Upper lobe of left lung (tissue), 6 donors: ENCODE measurements around the gene TBXA2R. TPM values are rescaled to one million over a fixed set of nuclear protein-coding genes. Genes with fewer than 3 reads are reported as not detected.
A peak's percentile ranks its signal among the peaks of the same experiment; 100 is the strongest.

ENCODE experiments used
- ATAC-seq, 2 donors: fragments of 200-7000 bp; cut with Tn5 transposase; one replicate each; pipeline ENCODE4 v1.9.1; 2022; ENCODE audit warnings: mild to moderate bottlenecking in 2 of 2, moderate library complexity in 2 of 2; ENCODE audit not compliant: low FRiP score in 2 of 2
- DNase-seq, 2 donors: peaks; one replicate each; pipeline ENCODE4 v3.0.0-alpha.2; 2019 to 2020
- H3K27ac ChIP-seq, 4 donors: fragments of 200-600 bp; sonication (generic); one replicate each; pipeline ENCODE4 v1.5.1; 2016 to 2019
- H3K27me3 ChIP-seq, 4 donors: fragments of 200-600 bp; sonication (generic); one replicate each; pipeline ENCODE4 v1.5.1; 2017 to 2019
- H3K36me3 ChIP-seq, 4 donors: fragments of 200-600 bp; sonication (generic); one replicate each; pipeline ENCODE4 v1.5.1; 2016 to 2019
- H3K4me1 ChIP-seq, 4 donors: fragments of 200-600 bp; sonication (generic); one replicate each; pipeline ENCODE4 v1.5.1; 2018 to 2019
- H3K4me3 ChIP-seq, 4 donors: fragments of 200-600 bp; sonication (generic); one replicate each; pipeline ENCODE4 v1.5.1; 2017 to 2019; ENCODE audit warnings: mild to moderate bottlenecking in 2 of 4, moderate library complexity in 1 of 4
- H3K9me3 ChIP-seq, 4 donors: fragments of 200-600 bp; sonication (generic); one replicate each; pipeline ENCODE4 v1.5.1; 2018 to 2019
- EP300 ChIP-seq, 4 donors: sonication (generic); formaldehyde crosslinking; IDR thresholded peaks; one replicate each; pipeline ENCODE4 v1.5.1; 2017; ENCODE audit warnings: antibody characterized with exemption in 4 of 4, control low read depth in 2 of 4
- POLR2A ChIP-seq, 4 donors: fragments of 450-650 bp; IDR thresholded peaks; one replicate each; pipeline ENCODE4 v1.5.1; 2016 to 2017; ENCODE audit warnings: antibody characterized with exemption in 4 of 4, mild to moderate bottlenecking in 2 of 4
- POLR2AphosphoS5 ChIP-seq, 2 donors: sonication (generic); formaldehyde crosslinking; IDR thresholded peaks; one replicate each; pipeline ENCODE4 v1.5.1; 2017; ENCODE audit warnings: antibody characterized with exemption in 2 of 2
- WGBS, 2 donors: methylation state at CpG; one replicate each; pipeline ENCODE4 v1.1.5; 2017 to 2018; 5-methylcytosine and 5-hydroxymethylcytosine counted together
- total RNA-seq, 6 donors: library from RNA; depleted of rRNA in 4 of 6; stranded (reverse); fragments of >200 nt in 4 of 6; gene quantifications; one replicate each; pipeline versions ENCODE4 v1.1.0 to v1.2.1, GENCODE V29; 2016 to 2021
- TF ChIP-seq, protein P1 (sequence below), 6 experiments: fragments of 450-650 bp in 4 of 6; fragments of 200-600 bp in 2 of 6; sonication (generic) in 2 of 6; IDR thresholded peaks; one replicate each; pipeline ENCODE4 v1.5.1; 2016 to 2019; ENCODE audit warnings: antibody characterized with exemption in 6 of 6
- donor health status: DM: no; HTN: no; CAD: no; lungs with moderate emphysema.
- donor health status: DM: no; HTN: yes; CAD: no; lungs with severe emphysema.

TBXA2R gene
- total RNA-seq, 6 donors from 2014 or later, result 0.49 to 7.0 (median 2.6) TPM

DNA sequence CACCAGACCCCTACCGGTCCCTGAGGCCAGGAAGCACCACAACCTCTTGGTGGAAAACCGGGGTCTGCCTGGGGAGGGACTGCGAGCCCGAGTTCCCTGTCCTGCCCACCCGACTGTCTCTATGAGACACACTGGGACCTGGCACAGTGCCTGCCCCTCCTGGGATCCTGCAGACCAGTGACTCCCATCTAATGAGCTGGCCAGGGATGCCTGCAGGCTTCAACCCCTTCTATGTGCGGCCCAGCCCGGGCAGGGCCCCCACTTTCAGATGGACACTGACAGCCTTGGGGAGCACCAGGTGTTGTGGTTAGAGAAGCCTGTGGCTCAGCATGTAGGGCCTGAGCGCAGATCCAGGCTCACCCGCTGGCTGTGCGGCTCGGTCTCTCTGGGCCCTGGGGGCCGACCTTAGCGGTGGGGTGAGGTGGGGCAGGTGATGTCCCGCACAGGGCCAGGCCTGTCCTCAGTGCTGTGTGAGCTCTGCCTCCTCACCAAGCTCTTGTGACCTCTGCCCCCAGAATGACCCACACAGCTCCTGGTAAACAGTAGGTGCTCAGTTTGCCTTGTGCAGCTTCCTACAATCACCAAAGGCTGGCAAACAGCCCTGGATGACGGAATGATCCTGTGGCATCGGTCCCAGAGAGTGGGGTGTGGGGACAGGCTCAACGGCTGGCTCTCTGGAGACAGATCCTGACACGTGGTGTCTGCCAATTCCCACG lies 37.8 kb upstream of the TBXA2R start:
- 83% methylated on average over 13 of the region's 19 CpGs; no CpG with 5 or more reads in 1 of the 2 donors for WGBS, 2 donors
- H3K4me3 ChIP-seq, result no peak overlapping the region
- no peak overlapping the region for H3K27ac ChIP-seq
- ATAC-seq (no peak), DNase-seq (peak in 1 of 2 donors; percentile 62)
- peaks cover 6 to 89% (median 62%) of the 10 kb centered on the region in 4 donors for H3K36me3 ChIP-seq
- TF ChIP-seq EP300 (IDR thresholded peaks at IDR 0.05), result no peak
- no peak for TF ChIP-seq POLR2A (IDR thresholded peaks at IDR 0.05)
- no peaks in the 10 kb centered on the region for H3K9me3 ChIP-seq
- H3K4me1 ChIP-seq, result no peaks in the 10 kb centered on the region
- H3K27me3 ChIP-seq, result no peaks in the 10 kb centered on the region

DNA sequence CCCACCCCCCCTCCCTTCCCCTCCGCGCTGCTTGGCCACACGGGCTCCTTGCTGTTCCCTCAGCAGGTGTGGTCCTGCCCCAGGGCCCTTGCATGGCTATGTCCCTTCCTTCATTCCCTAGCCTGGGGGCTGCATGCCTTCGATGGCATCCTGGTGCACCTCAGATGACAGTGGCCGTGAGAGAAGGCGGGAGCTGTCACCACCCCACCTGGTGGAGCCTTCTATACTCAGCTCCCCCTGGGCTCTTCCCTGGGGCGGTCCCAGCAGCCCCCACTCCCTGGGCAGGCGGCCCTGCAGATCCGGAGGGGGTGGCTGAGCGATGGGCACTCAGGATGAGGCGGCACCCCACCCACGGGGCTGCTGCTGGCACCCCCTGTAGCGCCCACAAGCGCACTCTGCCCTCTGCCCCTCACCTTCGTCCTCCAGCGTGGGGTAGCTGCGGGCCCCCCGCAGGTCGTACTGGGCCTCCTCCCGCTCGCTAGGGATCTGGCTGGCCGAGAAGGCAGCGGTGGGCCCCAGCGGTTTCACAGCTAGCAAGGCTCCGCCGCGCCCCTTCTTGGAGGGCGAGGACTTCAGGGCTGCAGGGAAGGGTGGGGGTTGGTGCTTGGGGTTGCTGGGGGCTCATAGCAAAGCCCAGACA lies 37.1 kb upstream of the TBXA2R start:
- Histone ChIP-seq H3K4me1 (no peaks in the 10 kb centered on the region), H3K27me3 (no peaks in the 10 kb centered on the region), H3K4me3 (no peak overlapping the region), H3K9me3 (no peaks in the 10 kb centered on the region), H3K27ac (no peak overlapping the region), H3K36me3 (peaks cover 7 to 96% (median 69%) of the 10 kb centered on the region in 4 donors)
- ATAC-seq, result no peak
- TF ChIP-seq POLR2AphosphoS5 (IDR thresholded peaks at IDR 0.05), result no peak
- no peak for TF ChIP-seq POLR2A (IDR thresholded peaks at IDR 0.05)
- TF ChIP-seq, protein P1, sequence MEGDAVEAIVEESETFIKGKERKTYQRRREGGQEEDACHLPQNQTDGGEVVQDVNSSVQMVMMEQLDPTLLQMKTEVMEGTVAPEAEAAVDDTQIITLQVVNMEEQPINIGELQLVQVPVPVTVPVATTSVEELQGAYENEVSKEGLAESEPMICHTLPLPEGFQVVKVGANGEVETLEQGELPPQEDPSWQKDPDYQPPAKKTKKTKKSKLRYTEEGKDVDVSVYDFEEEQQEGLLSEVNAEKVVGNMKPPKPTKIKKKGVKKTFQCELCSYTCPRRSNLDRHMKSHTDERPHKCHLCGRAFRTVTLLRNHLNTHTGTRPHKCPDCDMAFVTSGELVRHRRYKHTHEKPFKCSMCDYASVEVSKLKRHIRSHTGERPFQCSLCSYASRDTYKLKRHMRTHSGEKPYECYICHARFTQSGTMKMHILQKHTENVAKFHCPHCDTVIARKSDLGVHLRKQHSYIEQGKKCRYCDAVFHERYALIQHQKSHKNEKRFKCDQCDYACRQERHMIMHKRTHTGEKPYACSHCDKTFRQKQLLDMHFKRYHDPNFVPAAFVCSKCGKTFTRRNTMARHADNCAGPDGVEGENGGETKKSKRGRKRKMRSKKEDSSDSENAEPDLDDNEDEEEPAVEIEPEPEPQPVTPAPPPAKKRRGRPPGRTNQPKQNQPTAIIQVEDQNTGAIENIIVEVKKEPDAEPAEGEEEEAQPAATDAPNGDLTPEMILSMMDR (IDR thresholded peaks at IDR 0.05), result no peak
- no peak for TF ChIP-seq EP300 (IDR thresholded peaks at IDR 0.05)
- WGBS, 2 donors, result 97 to 98% methylated on average over 12 to 18 of the region's 28 CpGs
- peak in 1 of 2 donors; percentile 79 for DNase-seq

DNA sequence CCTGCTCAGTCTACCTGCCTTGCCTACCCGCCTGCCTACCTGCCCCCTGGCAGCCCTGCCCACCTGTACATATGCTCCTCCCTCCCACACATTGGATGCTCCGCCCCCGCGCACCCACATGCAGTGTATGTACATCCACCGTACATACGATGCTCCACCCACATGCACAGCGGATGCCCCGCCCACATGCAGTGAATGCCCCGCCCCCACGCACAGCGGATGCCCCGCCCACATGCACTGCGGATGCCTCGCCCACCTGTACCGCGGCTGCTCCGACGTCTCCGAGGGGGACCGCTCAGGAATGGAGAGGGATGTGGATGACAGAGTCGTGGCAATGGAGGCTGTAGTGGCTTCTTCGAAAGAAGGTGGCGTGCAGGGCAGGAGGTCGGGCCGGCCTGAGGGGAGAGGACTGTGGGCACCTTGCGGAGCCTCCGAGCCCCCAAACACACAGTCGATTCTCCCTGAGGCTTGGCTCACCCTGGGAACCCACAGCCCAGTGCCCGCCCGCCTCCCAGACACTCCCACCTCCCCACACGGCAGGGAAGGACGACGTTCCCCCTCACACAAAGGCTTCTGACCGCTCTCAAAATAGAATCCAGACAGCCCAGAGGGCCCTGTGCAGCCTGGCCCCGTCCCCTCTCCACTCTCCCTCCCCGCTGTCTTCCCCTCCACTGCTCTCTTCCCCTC lies 36.5 kb upstream of the TBXA2R start:
- TF ChIP-seq POLR2A (IDR thresholded peaks at IDR 0.05) (no peak), EP300 (IDR thresholded peaks at IDR 0.05) (no peak), POLR2AphosphoS5 (IDR thresholded peaks at IDR 0.05) (no peak)
- TF ChIP-seq, protein P1 (IDR thresholded peaks at IDR 0.05), result no peak
- WGBS, 2 donors, result 90 to 91% methylated on average over 32 to 34 of the region's 36 CpGs

DNA sequence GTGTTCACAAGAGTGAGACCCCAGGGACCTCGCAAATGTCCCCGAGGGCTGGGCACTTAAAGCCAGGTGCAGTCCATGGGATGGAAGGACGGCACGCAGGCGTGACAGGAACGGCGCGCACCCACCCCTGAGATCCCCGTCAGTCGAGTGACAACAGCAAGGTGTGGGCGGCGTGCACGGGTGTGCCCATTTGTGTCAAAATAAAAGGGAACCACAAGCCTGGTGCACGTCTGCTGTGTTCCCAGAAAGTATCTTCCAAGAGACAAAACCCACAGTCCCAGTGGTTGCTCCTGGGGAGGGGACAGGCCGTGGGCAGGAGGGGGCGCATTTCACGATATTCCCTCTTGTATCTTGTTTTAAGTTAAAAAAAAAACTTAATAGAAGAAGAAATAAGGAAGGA lies 35.6 kb upstream of the TBXA2R start:
- Histone ChIP-seq H3K27me3 (no peaks in the 10 kb centered on the region), H3K4me3 (no peak overlapping the region), H3K4me1 (no peaks in the 10 kb centered on the region), H3K36me3 (peaks cover 7 to 98% (median 72%) of the 10 kb centered on the region in 4 donors), H3K9me3 (no peaks in the 10 kb centered on the region), H3K27ac (no peak overlapping the region)
- peak in 1 of 2 donors; percentile 49 for DNase-seq
- TF ChIP-seq POLR2AphosphoS5 (IDR thresholded peaks at IDR 0.05), result no peak
- TF ChIP-seq, protein P1 (IDR thresholded peaks at IDR 0.05), result no peak
- no peak for TF ChIP-seq EP300 (IDR thresholded peaks at IDR 0.05)
- TF ChIP-seq POLR2A (IDR thresholded peaks at IDR 0.05), result no peak
- ATAC-seq, result no peak
- WGBS, 2 donors, result 88 to 92% methylated on average over 17 of the region's 17 CpGs

More for the DNA sequence above, 36.5 kb upstream of the TBXA2R start:
- Histone ChIP-seq H3K4me3 (no peak overlapping the region), H3K27ac (no peak overlapping the region), H3K27me3 (no peaks in the 10 kb centered on the region), H3K4me1 (no peaks in the 10 kb centered on the region), H3K36me3 (peaks cover 7 to 97% (median 69%) of the 10 kb centered on the region in 4 donors), H3K9me3 (no peaks in the 10 kb centered on the region)
- ATAC-seq (peak in 1 of 2 donors; percentile 9), DNase-seq (peak in 1 of 2 donors; percentile 84)
